Measurements from ENCODE around the gene RSRC2.
A peak's percentile ranks its signal among the peaks of the same experiment; 100 is the strongest.
"Not testable (repeated sequence)": the region's sequence is repeated elsewhere in the genome, so short reads cannot be mapped to it uniquely, and the experiment has no call there.

Gene RSRC2

DNA sequence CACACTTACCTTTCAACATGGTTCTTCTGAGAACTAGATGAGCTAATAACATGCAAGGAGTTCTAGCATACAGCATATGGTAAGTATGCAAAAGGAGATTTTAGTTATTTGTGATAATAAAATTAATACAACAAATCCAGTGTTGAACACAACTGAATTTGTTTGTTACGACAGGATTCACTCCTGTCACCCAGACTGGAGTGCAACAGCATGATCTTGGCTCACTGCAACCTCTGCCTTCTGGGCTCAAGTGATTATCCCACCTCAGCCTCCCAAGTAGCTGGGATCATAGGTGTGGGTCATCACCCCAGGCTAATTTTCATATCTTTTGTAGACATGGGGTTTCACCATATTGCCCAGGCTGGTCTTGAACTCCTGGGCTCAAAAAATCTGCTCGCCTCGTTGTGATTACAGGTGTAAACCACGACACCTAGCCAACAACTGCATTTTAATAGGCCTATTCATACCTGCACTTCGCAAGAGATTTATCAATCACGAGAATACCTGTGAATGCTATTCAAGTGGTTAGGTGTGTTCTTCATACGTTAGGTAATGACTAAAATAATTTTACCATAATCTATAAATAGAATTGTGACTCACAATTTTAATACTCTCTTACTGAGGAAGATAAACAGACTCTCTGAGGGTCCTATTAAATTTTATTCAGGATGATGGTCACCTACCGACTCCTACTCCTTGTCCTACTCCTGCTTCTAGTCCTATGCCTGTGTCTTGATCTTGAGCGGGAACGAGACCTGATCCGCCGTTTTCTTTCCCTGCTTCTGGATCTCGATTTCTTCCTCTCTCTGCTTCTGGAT is 10.0 kb downstream of the RSRC2 start:
- DNase-seq: no peak

DNA sequence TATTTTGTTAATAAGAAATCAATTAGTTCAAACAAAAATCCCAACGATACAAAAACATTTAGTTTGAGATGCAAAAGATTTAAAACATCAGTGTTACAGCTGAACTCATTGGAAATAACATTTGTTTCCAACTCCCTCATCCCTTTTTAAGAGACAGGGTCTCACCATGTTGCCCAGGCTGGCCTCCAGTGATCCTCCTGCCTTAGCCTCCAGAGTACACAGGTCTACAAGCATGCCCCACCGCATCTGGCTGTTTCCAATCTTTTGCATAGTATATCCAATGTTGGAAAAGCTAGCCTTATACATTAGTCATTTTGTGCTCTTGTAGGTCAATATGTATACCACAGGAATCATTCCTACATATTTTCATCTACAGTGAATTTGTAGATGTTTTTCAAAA is 11.5 kb downstream of the RSRC2 start:
- no peak for DNase-seq

DNA sequence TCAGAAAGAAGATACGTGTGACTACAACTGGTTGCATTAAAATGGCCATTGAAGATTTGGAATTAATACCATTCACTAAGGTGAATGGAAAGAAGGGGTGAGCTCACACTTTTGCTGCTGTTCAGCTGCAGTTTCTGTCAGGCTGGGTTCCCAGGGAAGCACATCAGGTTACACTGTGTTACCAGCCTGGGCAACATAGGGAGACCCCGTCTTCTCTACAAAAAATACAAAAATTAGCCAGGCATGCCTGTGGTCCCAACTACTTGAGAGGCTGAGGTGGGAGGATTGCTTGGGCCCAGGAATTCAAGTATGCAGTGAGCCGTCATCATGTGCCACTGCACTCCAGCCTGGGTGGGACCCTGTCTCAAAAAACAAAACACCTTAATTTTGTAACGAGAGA is 13.1 kb downstream of the RSRC2 start:
- DNase-seq: no peak

DNA sequence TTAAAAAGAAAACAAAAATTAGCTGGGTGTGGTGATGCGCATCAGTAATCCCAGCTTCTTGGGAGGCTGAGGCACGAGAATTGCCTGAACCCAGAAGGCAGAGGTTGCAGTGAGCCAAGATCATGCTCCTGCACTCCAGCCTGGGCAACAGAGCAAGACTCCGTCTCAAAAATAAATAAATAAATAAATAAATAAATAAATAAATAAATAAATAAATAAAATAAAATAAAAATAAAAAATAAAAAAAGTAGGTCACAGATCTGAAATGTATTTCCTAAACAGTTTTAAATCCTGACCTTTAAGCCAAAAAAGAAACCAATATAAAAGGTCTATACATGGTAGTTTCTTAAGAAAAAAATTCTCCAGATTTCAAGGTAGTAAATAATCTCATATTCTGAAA is 13.7 kb downstream of the RSRC2 start:
- DNase-seq: not testable (repeated sequence)

DNA sequence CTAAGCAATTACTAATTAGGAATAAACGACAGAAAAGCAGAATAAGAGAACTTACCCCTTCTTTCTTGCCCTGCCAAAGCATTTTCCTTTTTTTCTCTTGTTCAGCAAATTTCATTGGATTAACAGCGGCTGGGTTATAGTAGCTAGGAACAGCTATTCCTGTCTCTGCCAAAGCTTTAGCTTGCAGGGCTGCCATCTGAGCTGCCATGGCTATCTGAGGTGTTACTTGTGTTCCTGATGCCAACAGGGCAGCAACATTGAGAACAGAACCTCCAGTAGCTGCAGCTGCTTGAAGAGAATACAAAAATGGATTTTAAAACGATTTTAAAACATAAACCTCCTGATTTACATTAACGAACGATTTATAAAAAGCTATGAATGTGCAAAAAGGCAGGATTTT is 18.6 kb downstream of the RSRC2 start:
- DNase-seq: no peak

DNA sequence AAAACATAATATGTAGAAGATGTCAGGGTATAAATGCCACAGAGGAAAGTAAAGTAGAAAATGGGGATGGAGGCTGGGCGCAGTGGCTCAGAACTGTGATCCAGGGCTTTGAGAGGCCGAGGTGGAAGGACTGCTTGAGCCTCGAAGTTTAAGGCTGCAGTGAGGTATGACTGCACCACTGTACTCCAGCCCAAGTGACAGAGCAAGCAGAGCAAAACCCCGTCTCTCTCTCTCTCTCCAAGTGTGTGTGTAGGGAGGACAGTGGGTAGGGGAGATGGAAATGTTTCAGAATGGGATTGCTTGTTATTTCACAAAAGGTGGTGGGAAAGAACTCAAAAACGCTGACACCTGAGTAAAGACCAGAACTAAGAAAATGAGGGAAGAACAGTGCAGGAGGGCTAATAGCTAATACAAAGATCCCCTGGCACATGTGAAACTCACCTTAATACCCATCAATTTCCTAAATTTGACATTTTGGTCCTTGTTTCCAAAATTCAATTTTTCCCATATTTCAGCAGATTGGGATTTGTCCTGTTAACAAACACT is 20.3 kb downstream of the RSRC2 start:
- no peak for DNase-seq

DNA sequence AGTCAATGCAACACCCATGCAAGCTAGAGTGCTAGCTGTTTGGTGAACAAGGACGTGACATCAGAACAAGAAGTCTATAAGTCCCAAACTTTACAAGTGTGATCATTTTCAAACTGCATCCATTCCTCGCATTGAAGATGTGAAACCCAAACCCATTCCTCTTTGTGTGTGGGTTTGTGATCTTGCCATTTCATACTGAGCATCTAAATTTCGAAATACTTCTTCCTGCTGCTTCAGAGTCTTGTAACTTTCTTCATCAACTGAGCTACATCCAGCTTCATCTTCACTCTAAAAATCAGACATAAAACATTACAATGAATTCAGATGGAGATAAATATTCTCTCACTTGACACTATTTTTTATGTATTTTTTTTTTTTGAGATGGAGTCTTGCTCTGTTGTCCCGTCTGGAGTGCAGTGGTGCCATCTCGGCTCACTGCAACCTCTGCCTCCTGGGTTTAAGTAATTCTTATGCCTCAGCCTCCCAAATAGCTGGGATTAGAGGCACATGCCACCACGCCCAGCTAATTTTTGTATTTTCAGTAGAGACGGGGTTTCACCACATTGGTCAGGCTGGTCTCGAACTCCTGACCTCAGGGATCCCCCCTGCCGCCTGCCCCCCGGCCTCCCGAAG is 21.2 kb downstream of the RSRC2 start:
- no peak for DNase-seq

DNA sequence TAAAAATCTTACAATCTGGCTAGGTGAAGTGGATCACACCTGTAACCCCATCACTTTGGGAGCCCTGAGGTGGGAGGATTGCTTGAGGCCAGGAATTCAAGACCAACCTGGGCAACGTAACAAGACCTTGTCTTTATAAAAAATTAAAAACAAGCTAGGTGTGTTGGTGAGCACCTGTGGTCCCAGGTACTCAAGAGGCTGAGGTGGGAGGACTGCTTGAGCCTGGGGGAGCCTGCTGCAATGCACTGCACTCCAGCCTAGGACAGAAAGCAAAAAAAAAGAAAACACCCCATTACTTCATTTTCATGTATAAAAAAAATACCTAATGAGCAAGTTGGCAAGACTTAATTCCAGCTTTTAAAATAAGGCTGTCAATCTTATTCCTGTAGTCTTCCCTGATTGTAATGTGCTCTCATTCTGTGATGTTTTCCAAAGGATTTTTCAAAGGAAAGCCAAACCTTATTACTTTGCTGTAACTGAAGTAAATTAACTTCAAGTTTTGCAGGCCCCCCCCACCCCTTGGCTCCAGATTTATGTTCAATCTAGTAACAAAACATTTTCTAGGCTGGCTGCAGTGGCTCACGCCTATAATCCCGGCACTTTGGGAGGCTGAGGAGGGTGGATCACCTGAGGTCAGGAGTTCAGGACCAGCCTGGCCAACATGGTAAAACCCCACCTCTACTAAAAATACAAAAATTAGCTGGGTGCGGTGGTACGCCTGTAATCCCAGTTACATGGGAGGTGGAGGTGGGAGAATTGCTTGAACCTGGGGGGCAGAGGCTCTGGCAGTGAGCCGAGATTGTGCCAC is 22.7 kb downstream of the RSRC2 start:
- DNase-seq: no peak

DNA sequence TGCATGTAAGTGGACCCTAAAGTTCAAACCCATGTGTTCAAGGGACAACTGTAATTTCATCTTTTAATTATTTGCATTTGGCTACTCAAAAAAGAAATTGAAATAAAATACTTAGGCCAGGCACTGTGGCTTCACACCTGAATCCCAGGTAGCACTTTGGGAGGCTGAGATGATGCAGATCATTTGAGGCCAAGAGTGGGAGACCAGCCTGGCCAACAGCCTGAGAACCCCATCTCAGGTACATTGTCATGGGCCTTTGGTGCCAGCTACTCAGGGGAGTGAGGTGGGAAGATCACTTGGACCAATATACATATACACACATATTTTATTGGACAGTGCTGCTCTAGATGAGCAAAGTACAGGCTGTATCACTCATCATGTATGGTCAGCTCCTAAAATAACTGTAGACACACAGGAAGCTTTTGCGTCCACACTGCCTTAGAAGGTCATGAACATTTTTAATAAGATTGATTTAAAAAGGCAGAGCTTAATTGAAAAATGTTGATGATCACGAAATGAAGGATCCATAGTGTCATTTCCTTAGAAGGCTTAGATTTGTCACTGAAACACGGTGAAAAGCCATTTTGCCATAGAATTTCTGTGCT is 23.5 kb downstream of the RSRC2 start:
- no peak for DNase-seq

DNA sequence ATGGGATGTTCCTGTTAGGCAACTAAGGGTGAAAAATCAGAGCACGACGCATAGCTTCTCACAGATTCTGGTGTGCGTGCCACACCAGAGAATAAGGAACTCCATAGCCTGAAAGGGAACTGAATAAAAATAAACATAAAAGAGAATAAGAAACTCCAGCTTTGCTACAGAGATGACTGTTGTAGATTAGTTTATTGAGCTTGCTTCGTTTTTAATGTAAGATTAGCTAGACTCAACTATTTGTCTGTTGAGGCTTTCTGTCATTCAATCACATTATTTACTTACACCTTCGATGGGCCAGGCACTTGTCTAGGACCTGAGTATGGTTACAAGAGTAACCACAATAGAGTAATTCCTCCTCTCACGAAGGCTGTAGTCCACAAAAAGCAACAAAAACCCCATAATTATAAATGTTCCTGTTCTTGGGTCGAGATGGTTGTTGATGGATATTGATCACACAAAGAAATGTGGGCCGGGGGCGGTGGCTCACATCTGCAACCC is 25.2 kb downstream of the RSRC2 start:
- DNase-seq: no peak

DNA sequence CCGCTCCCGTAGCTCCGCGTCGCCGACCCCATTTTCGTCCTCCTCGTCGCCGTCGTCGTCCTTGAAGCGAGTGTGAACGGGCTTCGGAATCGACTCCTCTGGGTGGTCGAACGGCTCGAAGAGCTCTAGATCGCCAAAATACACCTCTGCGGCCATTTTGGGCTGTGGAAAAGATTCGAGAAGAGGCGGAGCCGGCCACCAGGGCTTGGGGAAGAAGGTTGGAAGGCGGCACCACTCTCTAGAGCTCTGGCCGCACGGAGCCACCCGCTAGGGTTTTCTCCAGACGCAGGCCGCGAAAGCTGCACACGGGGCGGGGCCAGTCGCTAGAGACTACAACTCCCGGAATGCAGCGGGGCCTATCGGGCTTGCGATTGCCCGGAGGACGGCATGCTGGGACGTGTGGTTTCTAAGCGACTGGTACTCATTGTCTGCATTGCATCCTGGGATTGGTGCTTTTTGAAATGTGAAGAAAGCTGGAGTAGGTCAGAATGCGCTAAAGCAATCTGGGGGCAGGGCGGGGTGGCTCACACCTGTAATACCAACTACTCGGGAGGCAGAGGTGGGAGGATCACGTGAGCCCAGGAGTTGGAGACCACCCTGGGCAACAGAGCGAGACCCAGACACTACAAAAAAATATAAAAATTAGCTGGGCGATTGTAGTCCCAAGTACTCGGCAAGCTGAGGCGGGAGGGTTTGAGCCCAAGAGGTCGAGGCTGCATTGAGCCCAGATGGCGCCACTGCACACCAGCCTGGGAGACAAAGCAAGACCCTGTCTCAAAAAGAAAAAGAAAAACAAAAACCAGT is 25.8 kb downstream of the RSRC2 start, which contains the start of gene ZCCHC8:
ZCCHC8 (minus strand) TSS at position 248 of the 804 bp plus-strand sequence; CDS start at position 156, 92 bp downstream.
- DNase-seq: peak; percentile 99

DNA sequence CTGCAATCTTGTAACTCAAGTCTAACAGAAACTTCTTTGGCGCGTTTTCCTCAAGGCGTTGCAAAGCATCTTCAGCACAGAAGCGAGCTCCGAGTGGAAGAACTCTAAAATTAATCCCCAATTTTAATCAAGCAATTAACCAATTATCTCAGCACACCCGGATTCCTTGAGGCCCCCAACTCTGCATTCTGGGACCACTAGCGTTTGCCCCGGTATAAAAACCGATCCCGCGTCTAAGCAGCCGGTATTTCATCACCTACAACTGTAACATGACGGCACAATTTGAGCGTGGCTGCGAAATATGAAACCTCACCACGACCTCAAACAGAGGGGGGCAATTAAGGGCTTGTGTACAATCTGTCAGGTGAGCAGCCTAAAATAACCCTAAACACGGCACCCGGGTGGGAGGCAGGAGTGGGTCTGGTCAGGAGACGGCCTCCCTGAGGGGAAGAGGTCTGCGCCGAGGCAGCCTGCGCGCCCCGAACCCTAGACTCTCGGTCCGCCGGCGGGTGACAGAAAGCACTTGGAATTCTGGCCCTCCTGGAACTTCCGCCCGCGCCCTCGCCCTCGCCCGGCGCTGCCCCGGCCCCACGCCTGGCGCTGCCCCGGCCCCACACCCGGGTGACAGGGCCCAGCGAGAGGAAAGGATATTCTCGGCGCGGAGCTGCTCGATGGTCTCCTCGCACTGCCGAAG is 26.6 kb downstream of the RSRC2 start:
- DNase-seq: peak; percentile 78

DNA sequence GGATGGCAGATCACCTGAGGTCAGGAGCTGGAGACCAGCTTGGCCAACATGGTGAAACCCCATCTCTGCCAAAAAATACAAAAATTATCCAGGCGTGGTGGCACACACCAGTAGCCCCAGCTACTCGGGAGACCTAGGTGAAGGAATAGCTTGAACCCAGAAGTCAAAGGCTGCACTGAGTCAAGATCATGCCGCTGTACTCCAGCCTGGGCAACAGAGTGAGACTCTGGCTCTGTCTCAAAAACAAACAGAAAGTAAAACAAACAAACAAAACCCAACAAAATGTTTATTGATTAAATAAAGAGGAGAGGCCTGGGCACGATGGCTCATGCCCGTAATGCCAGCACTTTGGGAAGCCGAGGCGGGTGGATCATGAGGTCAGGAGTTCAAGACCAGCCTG is 31.5 kb downstream of the RSRC2 start:
- DNase-seq: no peak

DNA sequence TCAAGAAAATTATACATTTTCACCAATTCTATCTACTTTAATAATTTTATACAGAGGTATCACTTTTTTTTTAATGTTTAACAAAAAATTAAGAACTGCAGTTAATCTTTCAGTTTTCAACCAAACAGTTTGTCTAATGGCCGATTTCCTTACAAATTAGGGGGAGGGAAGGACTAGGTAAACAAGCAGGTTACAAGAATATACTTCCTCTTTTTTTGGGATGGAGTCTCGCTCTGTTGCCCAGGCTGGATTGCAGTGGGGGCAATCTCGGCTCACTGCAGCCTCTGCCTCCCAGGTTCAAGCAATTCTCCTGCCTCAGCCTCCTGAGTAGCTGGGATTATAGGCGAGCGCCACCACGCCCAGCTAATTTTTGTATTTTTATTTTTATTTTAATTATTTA is 33.5 kb downstream of the RSRC2 start:
- DNase-seq: not testable (repeated sequence)

DNA sequence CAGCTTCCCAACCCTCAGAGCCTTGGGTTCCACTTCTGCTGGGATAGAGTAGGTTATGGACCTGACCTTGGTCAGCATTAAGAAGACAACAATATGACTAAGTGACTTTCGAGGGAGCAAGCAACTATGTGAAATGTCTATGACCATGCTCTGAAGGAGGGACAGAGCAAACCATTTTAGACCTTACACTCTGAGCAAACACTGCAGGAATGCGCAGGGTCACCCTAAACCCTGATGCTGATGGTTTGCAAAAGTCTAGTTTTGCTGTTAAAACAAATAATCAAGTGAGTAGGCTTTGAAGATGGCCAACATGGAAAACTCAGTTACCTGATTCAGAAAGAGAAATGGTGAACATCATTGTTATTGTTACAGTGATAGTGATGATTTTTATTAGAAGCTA is 34.7 kb downstream of the RSRC2 start:
- no peak for DNase-seq

DNA sequence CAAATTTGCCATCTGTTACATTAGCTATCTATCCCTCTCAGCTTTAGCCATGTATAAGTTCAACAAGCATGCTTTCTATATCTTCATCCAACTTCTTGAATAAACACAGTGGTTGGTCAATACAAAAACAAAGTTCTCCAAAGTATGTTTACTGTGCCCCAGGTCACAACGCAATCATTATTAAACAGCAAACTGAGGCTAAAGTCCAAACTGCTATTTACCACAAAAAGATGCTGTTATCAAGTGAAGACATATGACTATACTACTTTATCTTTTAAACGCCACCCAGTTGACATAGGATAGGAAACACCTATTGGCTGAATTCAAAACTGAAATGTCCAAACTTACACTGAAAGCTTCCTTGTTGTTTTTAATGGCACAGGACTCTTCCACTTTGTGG is 37.7 kb downstream of the RSRC2 start:
- DNase-seq: no peak

DNA sequence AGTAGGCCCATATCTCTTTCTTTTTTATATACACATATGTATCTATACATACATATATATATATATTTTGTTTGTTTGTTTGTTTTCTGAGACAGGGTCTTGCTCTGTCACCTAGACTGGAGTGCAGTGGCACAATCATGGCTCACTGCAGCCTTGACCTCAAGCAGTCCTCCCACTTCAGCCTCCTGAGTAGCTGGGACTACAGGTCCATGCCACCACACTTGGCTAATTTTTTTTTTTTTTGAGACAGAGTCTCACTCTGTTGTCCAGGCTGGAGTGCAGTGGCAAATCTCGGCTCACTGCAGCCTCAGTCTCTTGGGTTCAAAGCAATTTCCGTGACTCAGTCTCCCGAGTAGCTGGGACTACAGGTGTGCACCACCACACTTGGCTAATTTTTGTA is 38.9 kb downstream of the RSRC2 start:
- not testable (repeated sequence) for DNase-seq

DNA sequence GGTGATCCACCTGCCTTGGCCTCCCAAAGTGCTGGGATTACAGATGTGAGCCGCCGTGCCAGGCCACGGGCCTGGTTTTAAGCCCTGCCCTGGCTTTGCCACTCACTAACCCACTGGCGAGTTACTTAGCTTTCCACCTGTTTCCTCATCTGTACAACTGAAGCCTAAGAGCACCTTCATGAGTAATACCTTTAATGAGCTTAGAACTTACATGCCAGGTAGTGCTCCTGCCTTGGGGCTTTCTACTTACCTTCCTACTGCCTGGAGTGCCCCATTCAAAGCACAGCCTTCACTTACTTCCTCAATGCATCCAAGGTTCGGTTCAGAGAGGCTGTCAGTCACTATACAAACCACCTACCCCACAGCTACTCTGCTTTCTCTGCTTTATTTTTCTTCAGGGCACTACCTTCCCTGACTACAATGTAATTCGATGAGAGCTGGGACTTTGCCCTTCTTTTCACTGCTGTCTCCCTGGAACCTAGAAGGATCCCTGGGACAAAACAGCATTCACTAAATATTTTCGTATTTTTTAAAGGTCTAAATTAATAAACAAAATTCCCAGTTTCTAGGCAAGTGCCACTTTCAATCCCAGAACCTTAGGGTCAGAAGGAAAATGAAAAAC is 39.8 kb downstream of the RSRC2 start:
- DNase-seq: no peak

DNA sequence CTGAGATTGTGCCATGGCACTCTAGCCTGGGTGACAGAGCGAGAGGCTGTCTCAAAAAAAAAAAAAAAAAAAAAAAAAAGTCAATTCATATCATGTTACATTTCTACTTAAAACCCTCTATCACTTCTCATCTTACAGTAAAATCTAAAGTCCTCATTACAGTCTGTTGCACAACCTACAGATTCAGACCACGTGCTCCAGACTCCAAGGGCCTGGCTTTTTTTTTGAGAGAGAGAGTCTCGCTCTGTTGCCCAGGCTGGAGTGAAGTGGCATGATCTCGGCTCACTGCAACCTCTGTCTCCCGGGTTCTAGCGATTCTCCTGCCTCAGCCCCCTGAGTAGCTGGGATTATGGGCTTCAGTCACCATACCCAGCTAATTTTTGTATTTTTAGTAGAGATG is 40.4 kb downstream of the RSRC2 start:
- not testable (repeated sequence) for DNase-seq

DNA sequence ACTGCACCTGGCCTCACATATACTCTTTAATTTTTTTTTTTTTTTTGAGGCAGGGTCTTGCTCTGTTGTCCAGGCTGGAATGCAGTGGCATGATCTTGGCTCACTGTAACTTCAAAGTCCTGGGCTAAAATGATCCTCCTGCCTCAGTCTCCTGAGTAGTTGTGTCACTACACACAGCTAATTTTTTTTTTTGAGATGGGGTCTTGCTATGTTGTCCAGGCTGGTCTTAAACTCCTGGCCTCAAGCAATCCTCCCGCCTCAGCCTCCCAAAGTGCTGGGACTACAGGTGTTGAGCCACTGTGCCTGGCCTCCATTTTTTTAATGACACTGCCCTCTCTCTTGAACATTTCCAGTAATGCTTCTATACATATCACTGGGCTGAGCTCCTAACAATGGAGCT is 42.4 kb downstream of the RSRC2 start:
- DNase-seq: not testable (repeated sequence)

DNA sequence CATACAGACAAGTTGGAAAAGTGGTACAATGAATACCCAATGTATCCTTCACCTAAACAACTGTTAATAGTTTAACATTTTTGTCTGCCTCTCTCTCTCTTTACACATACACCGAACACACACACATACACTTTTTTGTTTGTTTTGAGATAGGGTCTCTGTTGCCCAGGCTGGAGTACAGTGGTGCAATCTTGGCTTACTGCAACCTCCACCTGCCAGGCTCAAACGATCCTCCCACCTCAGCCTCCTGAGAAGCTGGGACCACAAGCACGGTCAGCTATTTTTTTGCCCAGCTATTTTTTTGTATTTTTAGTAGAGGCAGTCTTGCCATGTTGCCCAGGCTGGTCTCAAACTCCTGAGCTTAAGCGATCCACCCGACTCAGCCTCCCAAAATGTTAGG is 42.8 kb downstream of the RSRC2 start:
- no peak for DNase-seq
